ENCODE data around the gene SRRM2.

SRRM2 gene

DNA sequence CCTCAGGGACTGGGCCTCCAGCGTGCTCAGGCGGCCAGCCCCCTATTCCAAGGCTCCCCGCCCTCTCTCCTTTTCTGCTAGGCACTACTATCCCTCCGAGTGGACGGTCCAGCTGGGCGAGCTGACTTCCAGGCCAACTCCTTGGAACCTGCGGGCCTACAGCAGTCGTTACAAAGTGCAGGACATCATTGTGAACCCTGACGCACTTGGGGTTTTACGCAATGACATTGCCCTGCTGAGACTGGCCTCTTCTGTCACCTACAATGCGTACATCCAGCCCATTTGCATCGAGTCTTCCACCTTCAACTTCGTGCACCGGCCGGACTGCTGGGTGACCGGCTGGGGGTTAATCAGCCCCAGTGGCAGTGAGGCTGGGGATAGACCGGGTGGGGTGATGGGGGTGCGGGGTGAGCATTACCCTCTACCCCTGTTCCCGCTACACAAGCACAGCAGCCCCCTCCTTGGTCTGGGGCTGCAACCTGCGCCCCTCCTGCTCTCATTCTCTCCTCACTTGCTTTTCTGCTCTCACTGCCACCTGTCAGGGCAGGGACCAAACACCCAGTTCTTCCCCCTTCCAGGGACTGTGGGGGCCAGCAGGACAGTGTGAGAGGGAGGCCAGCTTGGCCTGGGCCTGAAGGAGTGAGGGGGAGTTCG, 46.9 kb downstream of the SRRM2 start:
- TF ChIP-seq, protein P1, sequence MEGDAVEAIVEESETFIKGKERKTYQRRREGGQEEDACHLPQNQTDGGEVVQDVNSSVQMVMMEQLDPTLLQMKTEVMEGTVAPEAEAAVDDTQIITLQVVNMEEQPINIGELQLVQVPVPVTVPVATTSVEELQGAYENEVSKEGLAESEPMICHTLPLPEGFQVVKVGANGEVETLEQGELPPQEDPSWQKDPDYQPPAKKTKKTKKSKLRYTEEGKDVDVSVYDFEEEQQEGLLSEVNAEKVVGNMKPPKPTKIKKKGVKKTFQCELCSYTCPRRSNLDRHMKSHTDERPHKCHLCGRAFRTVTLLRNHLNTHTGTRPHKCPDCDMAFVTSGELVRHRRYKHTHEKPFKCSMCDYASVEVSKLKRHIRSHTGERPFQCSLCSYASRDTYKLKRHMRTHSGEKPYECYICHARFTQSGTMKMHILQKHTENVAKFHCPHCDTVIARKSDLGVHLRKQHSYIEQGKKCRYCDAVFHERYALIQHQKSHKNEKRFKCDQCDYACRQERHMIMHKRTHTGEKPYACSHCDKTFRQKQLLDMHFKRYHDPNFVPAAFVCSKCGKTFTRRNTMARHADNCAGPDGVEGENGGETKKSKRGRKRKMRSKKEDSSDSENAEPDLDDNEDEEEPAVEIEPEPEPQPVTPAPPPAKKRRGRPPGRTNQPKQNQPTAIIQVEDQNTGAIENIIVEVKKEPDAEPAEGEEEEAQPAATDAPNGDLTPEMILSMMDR (IDR thresholded peaks at IDR 0.05; ENCODE audit: extremely low read depth, missing control alignments): no peak

DNA sequence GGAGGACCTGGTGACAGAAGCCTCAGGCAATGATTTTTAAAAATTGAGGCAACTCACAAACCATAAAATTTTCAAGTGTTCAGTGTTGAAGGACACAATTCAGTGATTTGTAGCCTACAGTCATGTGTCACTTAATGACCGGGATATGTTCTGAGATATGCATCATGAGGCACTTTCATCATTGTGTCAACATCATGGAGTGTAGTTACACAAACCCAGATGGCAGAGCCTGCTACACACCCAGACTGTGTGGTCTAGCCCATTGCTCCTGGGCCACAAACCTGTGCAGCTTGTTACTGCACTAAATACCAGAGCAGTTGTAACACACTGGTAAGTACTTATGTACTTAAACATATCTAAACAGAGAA, 47.4 kb downstream of the SRRM2 start:
- TF ChIP-seq, protein P1 (IDR thresholded peaks at IDR 0.05; ENCODE audit: extremely low read depth, missing control alignments): no peak
- no peak for DNase-seq (ENCODE audit: low spot score)

More for the DNA sequence above, 46.9 kb downstream of the SRRM2 start:
- DNase-seq (ENCODE audit: low spot score): no peak

DNA sequence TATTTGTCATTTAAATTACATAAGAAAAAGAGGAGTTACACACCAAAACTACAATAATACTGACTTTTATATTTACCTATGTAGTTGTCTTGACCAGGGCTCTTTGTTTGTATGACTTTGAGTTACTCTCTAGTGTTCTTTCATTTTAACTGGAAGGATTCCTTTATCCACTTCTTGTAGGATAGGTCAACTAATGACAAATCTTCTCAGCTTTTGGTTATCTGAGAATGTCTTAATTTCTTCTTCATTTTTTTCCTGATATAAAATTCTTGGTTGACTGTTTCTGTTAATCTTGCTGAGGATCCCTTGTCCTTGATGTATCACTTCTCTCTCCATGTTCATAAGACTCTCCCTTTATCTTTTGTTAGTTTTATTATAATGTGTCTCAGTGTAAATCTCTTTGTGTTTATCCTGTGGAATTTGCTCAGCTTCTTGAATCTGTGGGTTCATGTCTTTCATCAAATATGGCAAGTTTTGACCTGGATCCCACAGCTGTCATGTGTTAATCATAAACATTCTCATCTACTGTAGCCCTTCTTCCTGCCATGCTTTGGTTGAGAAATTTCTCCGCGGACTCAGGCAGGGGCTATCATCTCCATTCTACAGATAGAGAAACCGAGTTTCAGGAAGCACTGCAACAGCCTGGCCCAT, 51.2 kb downstream of the SRRM2 start:
- TF ChIP-seq, protein P1 (IDR thresholded peaks at IDR 0.05; ENCODE audit: extremely low read depth, missing control alignments): no peak
- no peak for DNase-seq (ENCODE audit: low spot score)

GRCh38 chr16:2804728-2805127, 52.3 kb downstream of the SRRM2 start:
- TF ChIP-seq, protein P1 (IDR thresholded peaks at IDR 0.05; ENCODE audit: extremely low read depth, missing control alignments): no peak
- no peak for DNase-seq (ENCODE audit: low spot score)

GRCh38 chr16:2806286-2806685, 53.8 kb downstream of the SRRM2 start:
- no peak for DNase-seq (ENCODE audit: low spot score)
- TF ChIP-seq, protein P1 (IDR thresholded peaks at IDR 0.05; ENCODE audit: extremely low read depth, missing control alignments): no peak

- TF ChIP-seq, protein P1 (IDR thresholded peaks at IDR 0.05; ENCODE audit: extremely low read depth, missing control alignments): no peak
- no peak for DNase-seq (ENCODE audit: low spot score)
These were observed 55.7 kb downstream of the SRRM2 start for GRCh38 chr16:2808181-2808580.

- TF ChIP-seq, protein P1 (IDR thresholded peaks at IDR 0.05; ENCODE audit: extremely low read depth, missing control alignments): no peak
- DNase-seq (ENCODE audit: low spot score): no peak
These were observed 56.8 kb downstream of the SRRM2 start for GRCh38 chr16:2809149-2809760.

Data from GM20000 (cell line).